Esophagus squamous epithelium (tissue), 5 donors: ENCODE results near the gene NF2. TPM values are rescaled to one million over a fixed set of nuclear protein-coding genes. Genes with fewer than 3 reads are reported as not detected.

ENCODE experiments used
- DNase-seq: peaks from one replicate; lab custom pipeline; 2025; lab: John Stamatoyannopoulos, UW
- H3K27ac ChIP-seq, 4 donors: fragments of 200-600 bp; sonication (generic); one replicate each; pipeline ENCODE4 v1.5.1; 2016 to 2019; ENCODE audit warnings: mild to moderate bottlenecking in 1 of 4
- H3K27me3 ChIP-seq, 4 donors: fragments of 200-600 bp; sonication (generic); 1 replicate in 3 of 4; 2 replicates in 1 of 4; pipeline versions ENCODE4 v1.5.1 to v1.6.0; 2017 to 2021; ENCODE audit warnings: antibody characterized with exemption in 1 of 4
- H3K36me3 ChIP-seq, 3 donors: fragments of 200-600 bp; sonication (generic); one replicate each; pipeline ENCODE4 v1.5.1; 2016 to 2019
- H3K4me1 ChIP-seq, 3 donors: fragments of 200-600 bp; sonication (generic); one replicate each; pipeline ENCODE4 v1.5.1; 2017 to 2019
- H3K4me3 ChIP-seq, 4 donors: fragments of 200-600 bp; sonication (generic); 1 replicate in 3 of 4; 2 replicates in 1 of 4; pipeline ENCODE4 v1.5.1; 2016 to 2019; ENCODE audit warnings: mild to moderate bottlenecking in 2 of 4, moderate library complexity in 1 of 4
- H3K9me3 ChIP-seq, 3 donors: fragments of 200-600 bp; sonication (generic); one replicate each; pipeline ENCODE4 v1.5.1; 2016 to 2019
- POLR2A ChIP-seq, 4 donors: fragments of 450-650 bp; IDR thresholded peaks; one replicate each; pipeline ENCODE4 v1.6.1; 2017; ENCODE audit warnings: antibody characterized with exemption in 4 of 4, mild to moderate bottlenecking in 4 of 4, moderate library complexity in 3 of 4
- WGBS, 2 donors: methylation state at CpG; one replicate each; pipeline ENCODE4 v1.1.5; 2018; 5-methylcytosine and 5-hydroxymethylcytosine counted together
- intact Hi-C: fragments of 100-400 bp; cut with DNase I; formaldehyde crosslinking; loops from one replicate; pipeline ENCODE4 v1.15.0; 2022
- total RNA-seq, 4 donors: library from RNA; depleted of rRNA; stranded (reverse); fragments of >200 nt; gene quantifications; one replicate each; pipeline ENCODE4 v1.1.0, GENCODE V29; 2016
- TF ChIP-seq, protein P1 (sequence below), 6 experiments: fragments of 450-650 bp in 4 of 6; fragments of 200-600 bp in 2 of 6; sonication (generic) in 2 of 6; IDR thresholded peaks; one replicate each; pipeline ENCODE4 v1.5.1; 2016 to 2019; ENCODE audit warnings: antibody characterized with exemption in 6 of 6, mild to moderate bottlenecking in 4 of 6, moderate library complexity in 4 of 6
- donor health status: DM: yes; HTN: yes; CAD: no.

The NF2 gene
- total RNA-seq, 4 donors from 2014 or later: 25.8 to 45.3 (median 34.1) TPM

DNA sequence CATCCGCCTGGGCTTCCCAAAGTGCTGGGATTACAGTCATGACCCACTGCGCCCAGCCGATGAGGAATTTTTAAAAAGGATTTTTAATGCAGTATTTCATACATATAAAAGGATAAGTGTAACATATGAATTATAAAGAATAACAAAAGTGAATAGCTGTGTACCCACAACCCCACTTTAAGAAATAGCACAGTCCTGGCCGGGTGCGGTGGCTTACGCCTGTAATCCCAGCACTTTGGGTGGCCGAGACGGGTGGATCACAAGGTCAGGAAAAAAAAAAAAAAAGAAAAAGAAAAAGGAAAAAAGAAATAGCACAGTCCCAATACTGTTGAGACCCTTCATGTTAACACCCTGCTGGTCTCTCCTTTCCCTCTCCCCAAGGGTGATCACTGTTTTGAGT, 62.1 kb downstream of the NF2 start:
- TF ChIP-seq, protein P1, sequence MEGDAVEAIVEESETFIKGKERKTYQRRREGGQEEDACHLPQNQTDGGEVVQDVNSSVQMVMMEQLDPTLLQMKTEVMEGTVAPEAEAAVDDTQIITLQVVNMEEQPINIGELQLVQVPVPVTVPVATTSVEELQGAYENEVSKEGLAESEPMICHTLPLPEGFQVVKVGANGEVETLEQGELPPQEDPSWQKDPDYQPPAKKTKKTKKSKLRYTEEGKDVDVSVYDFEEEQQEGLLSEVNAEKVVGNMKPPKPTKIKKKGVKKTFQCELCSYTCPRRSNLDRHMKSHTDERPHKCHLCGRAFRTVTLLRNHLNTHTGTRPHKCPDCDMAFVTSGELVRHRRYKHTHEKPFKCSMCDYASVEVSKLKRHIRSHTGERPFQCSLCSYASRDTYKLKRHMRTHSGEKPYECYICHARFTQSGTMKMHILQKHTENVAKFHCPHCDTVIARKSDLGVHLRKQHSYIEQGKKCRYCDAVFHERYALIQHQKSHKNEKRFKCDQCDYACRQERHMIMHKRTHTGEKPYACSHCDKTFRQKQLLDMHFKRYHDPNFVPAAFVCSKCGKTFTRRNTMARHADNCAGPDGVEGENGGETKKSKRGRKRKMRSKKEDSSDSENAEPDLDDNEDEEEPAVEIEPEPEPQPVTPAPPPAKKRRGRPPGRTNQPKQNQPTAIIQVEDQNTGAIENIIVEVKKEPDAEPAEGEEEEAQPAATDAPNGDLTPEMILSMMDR (IDR thresholded peaks at IDR 0.05): no peak
- TF ChIP-seq POLR2A (IDR thresholded peaks at IDR 0.05): no peak
- Histone ChIP-seq H3K9me3 (no peaks in the 10 kb centered on the region), H3K27ac (no peak overlapping the region), H3K4me1 (peaks cover 0 to 41% (median 14%) of the 10 kb centered on the region in 3 donors), H3K4me3 (no peak overlapping the region), H3K27me3 (no peaks in the 10 kb centered on the region), H3K36me3 (peaks cover 0 to 94% (median 20%) of the 10 kb centered on the region in 3 donors)
- DNase-seq: no peak
- WGBS, 2 donors: 92 to 99% methylated on average over 8 of the region's 8 CpGs
- intact Hi-C loops: no loop called here

DNA sequence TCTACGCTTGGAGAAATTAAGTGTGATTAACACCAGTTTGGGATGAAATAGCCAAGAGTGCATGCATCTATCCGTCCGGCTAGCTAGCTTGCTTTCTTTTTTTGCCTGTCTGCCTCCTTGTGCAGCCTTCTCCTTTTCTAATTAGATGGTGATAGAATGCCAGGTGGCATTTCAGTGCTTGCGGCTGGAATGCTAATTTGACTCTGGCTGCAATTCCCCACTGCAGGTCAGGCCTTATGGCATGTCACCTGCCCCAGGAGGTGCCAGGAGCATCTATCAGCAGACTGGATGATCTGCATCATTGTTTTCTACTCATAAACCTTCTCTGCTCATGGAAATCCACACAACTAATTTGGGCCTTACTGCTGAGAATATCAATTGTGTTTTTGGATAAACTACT, 65.2 kb downstream of the NF2 start:
- Histone ChIP-seq H3K27ac (no peak overlapping the region), H3K27me3 (no peaks in the 10 kb centered on the region), H3K9me3 (no peaks in the 10 kb centered on the region), H3K36me3 (peaks cover 10 to 98% (median 35%) of the 10 kb centered on the region in 3 donors), H3K4me3 (no peak overlapping the region), H3K4me1 (peaks cover 0 to 9% (median 0%) of the 10 kb centered on the region in 3 donors)
- intact Hi-C loops: no loop called here
- no peak for DNase-seq
- WGBS, 2 donors: 96 to 98% methylated on average over 4 of the region's 4 CpGs
- TF ChIP-seq, protein P1 (IDR thresholded peaks at IDR 0.05): no peak
- TF ChIP-seq POLR2A (IDR thresholded peaks at IDR 0.05): no peak

DNA sequence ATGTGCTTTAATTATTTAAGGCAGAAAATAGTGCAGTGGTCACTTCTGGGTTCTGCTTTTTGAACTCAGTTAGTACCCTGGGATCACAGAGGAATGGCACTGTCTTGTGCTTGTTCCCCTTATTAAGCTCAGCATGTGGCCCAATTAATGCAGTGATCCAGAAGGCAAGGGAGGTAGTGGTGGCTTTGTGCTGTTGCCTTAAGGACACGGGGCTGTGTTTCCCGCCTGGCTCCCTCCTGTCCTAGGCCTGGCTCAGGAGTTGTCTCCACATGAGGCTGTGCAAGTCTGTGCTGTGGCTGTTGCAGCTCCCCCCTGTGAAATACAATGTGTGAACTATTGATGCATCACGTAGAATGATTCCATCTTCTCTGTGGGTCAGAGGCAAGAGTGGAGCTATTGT, 67.2 kb downstream of the NF2 start:
- Histone ChIP-seq H3K27me3 (no peaks in the 10 kb centered on the region), H3K36me3 (peaks cover 14 to 98% (median 49%) of the 10 kb centered on the region in 3 donors), H3K27ac (no peak overlapping the region), H3K4me3 (no peak overlapping the region), H3K9me3 (no peaks in the 10 kb centered on the region), H3K4me1 (no peaks in the 10 kb centered on the region)
- no peak for DNase-seq
- TF ChIP-seq, protein P1 (IDR thresholded peaks at IDR 0.05): no peak
- TF ChIP-seq POLR2A (IDR thresholded peaks at IDR 0.05): no peak
- intact Hi-C loops: no loop called here
- 80 to 90% methylated on average over 1 to 2 of the region's 3 CpGs for whole genome bisulfite sequencing, 2 donors

DNA sequence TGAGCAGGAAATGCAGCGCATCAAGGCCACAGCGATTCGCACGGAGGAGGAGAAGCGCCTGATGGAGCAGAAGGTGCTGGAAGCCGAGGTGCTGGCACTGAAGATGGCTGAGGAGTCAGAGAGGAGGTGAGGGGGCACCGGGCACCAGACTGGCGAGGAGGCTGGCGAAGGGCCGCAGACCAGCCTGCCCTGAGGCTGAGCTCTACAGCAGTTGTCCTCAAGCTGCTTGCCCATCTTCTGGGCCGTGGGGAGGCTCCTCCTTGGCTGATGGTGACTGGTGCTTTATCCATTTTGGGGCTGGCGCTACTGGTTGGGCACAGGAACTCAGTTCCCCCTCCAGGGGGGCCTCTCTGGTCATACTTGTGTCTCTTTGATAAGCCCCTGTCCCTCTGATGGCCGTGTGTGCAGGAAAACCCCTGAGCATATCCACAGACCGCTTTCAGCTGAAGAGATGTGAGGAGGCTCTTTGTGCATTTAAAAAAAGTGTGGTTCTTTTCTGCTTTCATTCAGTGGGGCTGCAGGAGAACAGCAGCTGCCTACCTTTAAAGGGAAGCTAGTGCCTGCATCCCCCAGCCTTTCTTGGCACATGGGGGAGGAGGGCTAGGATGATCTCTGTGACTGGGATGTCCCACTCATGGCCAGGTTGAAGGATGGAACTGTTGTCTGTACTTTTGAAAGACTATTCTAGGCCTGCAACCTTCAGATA, 70.1 kb downstream of the NF2 start:
- no peak for TF ChIP-seq POLR2A (IDR thresholded peaks at IDR 0.05)
- TF ChIP-seq, protein P1 (IDR thresholded peaks at IDR 0.05): no peak
- 93 to 96% methylated on average over 7 to 14 of the region's 14 CpGs for WGBS, 2 donors
- intact Hi-C loops: no loop called here
- Histone ChIP-seq H3K4me3 (no peak overlapping the region), H3K36me3 (peaks cover 25 to 99% (median 55%) of the 10 kb centered on the region in 3 donors), H3K4me1 (no peaks in the 10 kb centered on the region), H3K27ac (no peak overlapping the region), H3K9me3 (no peaks in the 10 kb centered on the region), H3K27me3 (no peaks in the 10 kb centered on the region)
- no peak for DNase-seq

DNA sequence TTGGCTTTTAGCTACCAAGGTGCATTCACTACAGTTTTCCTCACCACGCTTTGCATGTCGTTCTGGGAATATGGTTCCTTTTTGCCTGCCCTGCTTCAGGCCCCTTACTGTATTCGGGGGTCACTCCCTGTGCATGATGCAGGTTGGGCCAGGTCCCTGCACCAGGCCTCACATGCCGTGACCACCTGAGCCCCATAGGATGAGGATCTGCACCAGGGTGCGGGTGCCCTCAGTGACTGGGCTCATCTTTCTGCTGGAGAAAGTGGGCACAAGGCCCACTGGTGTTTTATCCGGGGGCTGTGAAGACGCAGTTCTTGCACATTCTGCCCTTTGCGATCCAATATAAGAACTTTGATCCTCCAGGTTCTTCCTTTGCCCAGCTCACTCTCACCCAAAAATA, 70.7 kb downstream of the NF2 start:
- intact Hi-C loops: no loop called here
- H3K36me3 ChIP-seq: peaks cover 28 to 99% (median 59%) of the 10 kb centered on the region in 3 donors
- WGBS, 2 donors: 94 to 99% methylated on average over 7 to 8 of the region's 8 CpGs
- no peak overlapping the region for H3K27ac ChIP-seq
- TF ChIP-seq, protein P1 (IDR thresholded peaks at IDR 0.05): no peak
- no peak for TF ChIP-seq POLR2A (IDR thresholded peaks at IDR 0.05)
- no peak overlapping the region for H3K4me3 ChIP-seq
- DNase-seq: no peak
- no peaks in the 10 kb centered on the region for H3K9me3 ChIP-seq
- no peaks in the 10 kb centered on the region for H3K27me3 ChIP-seq
- H3K4me1 ChIP-seq: no peaks in the 10 kb centered on the region
